ENCODE data around the gene PTPRD.

DNA sequence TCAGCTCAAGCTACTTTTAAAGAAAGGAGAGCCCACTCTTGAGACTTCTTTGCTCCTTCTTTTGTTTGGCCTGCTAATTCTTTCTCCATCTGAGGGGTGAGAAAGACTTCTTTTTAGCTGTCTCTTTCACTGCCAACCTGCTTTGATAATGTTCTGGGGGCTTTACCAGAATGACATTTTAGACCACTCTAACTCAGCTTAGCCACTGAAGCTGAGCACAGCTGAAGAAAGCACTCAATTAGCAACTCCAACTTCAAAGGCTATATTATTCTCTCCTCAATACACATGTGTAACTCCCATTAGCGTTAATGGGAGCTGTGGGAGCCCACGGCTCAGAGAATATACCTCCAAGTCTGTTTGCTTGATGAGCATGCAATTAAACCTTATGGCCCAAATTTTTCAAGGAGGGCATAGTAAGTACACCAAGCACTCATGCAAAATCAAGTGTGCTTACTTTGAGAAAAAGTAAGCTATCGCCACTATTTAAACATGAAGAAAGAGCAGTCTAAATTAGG, 1997.8 kb downstream of the PTPRD start:
- TF ChIP-seq, protein P1, sequence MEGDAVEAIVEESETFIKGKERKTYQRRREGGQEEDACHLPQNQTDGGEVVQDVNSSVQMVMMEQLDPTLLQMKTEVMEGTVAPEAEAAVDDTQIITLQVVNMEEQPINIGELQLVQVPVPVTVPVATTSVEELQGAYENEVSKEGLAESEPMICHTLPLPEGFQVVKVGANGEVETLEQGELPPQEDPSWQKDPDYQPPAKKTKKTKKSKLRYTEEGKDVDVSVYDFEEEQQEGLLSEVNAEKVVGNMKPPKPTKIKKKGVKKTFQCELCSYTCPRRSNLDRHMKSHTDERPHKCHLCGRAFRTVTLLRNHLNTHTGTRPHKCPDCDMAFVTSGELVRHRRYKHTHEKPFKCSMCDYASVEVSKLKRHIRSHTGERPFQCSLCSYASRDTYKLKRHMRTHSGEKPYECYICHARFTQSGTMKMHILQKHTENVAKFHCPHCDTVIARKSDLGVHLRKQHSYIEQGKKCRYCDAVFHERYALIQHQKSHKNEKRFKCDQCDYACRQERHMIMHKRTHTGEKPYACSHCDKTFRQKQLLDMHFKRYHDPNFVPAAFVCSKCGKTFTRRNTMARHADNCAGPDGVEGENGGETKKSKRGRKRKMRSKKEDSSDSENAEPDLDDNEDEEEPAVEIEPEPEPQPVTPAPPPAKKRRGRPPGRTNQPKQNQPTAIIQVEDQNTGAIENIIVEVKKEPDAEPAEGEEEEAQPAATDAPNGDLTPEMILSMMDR (IDR thresholded peaks at IDR 0.05; ENCODE audit: insufficient read depth, low read length, poor library complexity, severe bottlenecking): no peak
- no peak for TF ChIP-seq EZH2phosphoT487 (conservative IDR thresholded peaks at IDR 0.05; ENCODE audit: low read length)
